Measurements from ENCODE around the gene FSIP1.

The FSIP1 gene

GRCh38 chr15:39589193-39589814 lies 193.3 kb downstream of the FSIP1 start:
- no peak for DNase-seq
- Histone ChIP-seq H3K4me2 (ENCODE audit: low read length) (no peak overlapping the region), H3K4me1 (ENCODE audit: control insufficient read depth in 1 of 2, insufficient read depth in 2 of 2, low read length in 2 of 2) (peaks cover 0 to 2% of the 10 kb centered on the region in 2 experiments), H2AFZ (ENCODE audit: insufficient read depth, low read length, poor library complexity) (no peak overlapping the region), H3K79me1 (ENCODE audit: low read length) (no peaks in the 10 kb centered on the region), H3K18ac (ENCODE audit: low read length) (peak overlapping the region; percentile 5), H2BK12ac (ENCODE audit: low read length) (no peak overlapping the region), H3K27ac (ENCODE audit: low read depth, low read length) (no peak overlapping the region), H3K36me3 (ENCODE audit: control insufficient read depth in 1 of 2, insufficient read depth in 2 of 2, low read length in 2 of 2) (peaks cover 53 to 79% of the 10 kb centered on the region in 2 experiments), H3K79me2 (ENCODE audit: control insufficient read depth, insufficient read depth, low read length, poor library complexity) (no peaks in the 10 kb centered on the region), H3K23ac (ENCODE audit: low read length) (no peak overlapping the region), H3K14ac (ENCODE audit: low read length) (no peak overlapping the region), H2BK120ac (ENCODE audit: insufficient read depth, low read length, poor library complexity) (no peak overlapping the region), H4K8ac (ENCODE audit: low read depth, low read length) (no peak overlapping the region), H3K4ac (ENCODE audit: low read depth, low read length) (no peak overlapping the region), H4K91ac (ENCODE audit: low read depth, low read length) (no peak overlapping the region), H3K9me3 (ENCODE audit: insufficient read depth, low read depth, low read length) (no peaks in the 10 kb centered on the region), H3K9ac (ENCODE audit: low read length) (peak overlapping the region; percentile 28), H3K27me3 (ENCODE audit: insufficient read depth, low read length) (no peaks in the 10 kb centered on the region), H2AK5ac (ENCODE audit: low read length) (no peak overlapping the region), H2BK5ac (ENCODE audit: low read depth, low read length, poor library complexity) (no peak overlapping the region), H3K4me3 (ENCODE audit: low read depth, low read length) (no peak overlapping the region), H4K12ac (ENCODE audit: low read depth, low read length) (no peak overlapping the region)
- WGBS (ENCODE audit: extremely low coverage, insufficient coverage, insufficient read length): no CpG with 5 or more reads among the region's 14 CpGs

- Histone ChIP-seq H3K27me3 (ENCODE audit: insufficient read depth, low read length) (no peaks in the 10 kb centered on the region), H3K23ac (ENCODE audit: low read length) (no peak overlapping the region)
Observed at GRCh38 chr15:39588531-39589192, 194.0 kb downstream of the FSIP1 start.

GRCh38 chr15:39587731-39588530 lies 194.7 kb downstream of the FSIP1 start:
- Histone ChIP-seq H3K36me3 (ENCODE audit: control insufficient read depth in 1 of 2, insufficient read depth in 2 of 2, low read length in 2 of 2) (peaks cover 49 to 74% of the 10 kb centered on the region in 2 experiments), H2BK12ac (ENCODE audit: low read length) (no peak overlapping the region), H3K4ac (ENCODE audit: low read depth, low read length) (no peak overlapping the region), H3K79me2 (ENCODE audit: control insufficient read depth, insufficient read depth, low read length, poor library complexity) (no peaks in the 10 kb centered on the region), H3K18ac (ENCODE audit: low read length) (no peak overlapping the region), H2BK5ac (ENCODE audit: low read depth, low read length, poor library complexity) (no peak overlapping the region), H3K23ac (ENCODE audit: low read length) (no peak overlapping the region), H3K9me3 (ENCODE audit: insufficient read depth, low read depth, low read length) (no peaks in the 10 kb centered on the region), H2AFZ (ENCODE audit: insufficient read depth, low read length, poor library complexity) (no peak overlapping the region), H3K79me1 (ENCODE audit: low read length) (no peaks in the 10 kb centered on the region), H3K4me2 (ENCODE audit: low read length) (no peak overlapping the region), H3K14ac (ENCODE audit: low read length) (no peak overlapping the region), H3K27me3 (ENCODE audit: insufficient read depth, low read length) (no peaks in the 10 kb centered on the region), H3K4me1 (ENCODE audit: control insufficient read depth in 1 of 2, insufficient read depth in 2 of 2, low read length in 2 of 2) (peaks cover 5 to 6% of the 10 kb centered on the region in 2 experiments), H4K8ac (ENCODE audit: low read depth, low read length) (no peak overlapping the region), H2AK5ac (ENCODE audit: low read length) (no peak overlapping the region), H4K12ac (ENCODE audit: low read depth, low read length) (no peak overlapping the region), H4K91ac (ENCODE audit: low read depth, low read length) (no peak overlapping the region), H3K9ac (ENCODE audit: low read length) (no peak overlapping the region), H3K4me3 (ENCODE audit: low read depth, low read length) (no peak overlapping the region), H2BK120ac (ENCODE audit: insufficient read depth, low read length, poor library complexity) (no peak overlapping the region), H3K27ac (ENCODE audit: low read depth, low read length) (no peak overlapping the region)
- no peak for DNase-seq
- no CpG with 5 or more reads among the region's 13 CpGs for WGBS (ENCODE audit: extremely low coverage, insufficient coverage, insufficient read length)

More at GRCh38 chr15:39588531-39589192, 194.0 kb downstream of the FSIP1 start:
- DNase-seq: no peak
- Histone ChIP-seq H3K79me1 (ENCODE audit: low read length) (no peaks in the 10 kb centered on the region), H2BK12ac (ENCODE audit: low read length) (no peak overlapping the region), H3K9ac (ENCODE audit: low read length) (no peak overlapping the region), H3K4me1 (ENCODE audit: control insufficient read depth in 1 of 2, insufficient read depth in 2 of 2, low read length in 2 of 2) (peaks cover 4 to 6% of the 10 kb centered on the region in 2 experiments), H3K79me2 (ENCODE audit: control insufficient read depth, insufficient read depth, low read length, poor library complexity) (no peaks in the 10 kb centered on the region), H4K8ac (ENCODE audit: low read depth, low read length) (no peak overlapping the region), H3K4me2 (ENCODE audit: low read length) (no peak overlapping the region), H3K4ac (ENCODE audit: low read depth, low read length) (no peak overlapping the region), H3K36me3 (ENCODE audit: control insufficient read depth in 1 of 2, insufficient read depth in 2 of 2, low read length in 2 of 2) (peaks cover 56 to 79% of the 10 kb centered on the region in 2 experiments), H2BK5ac (ENCODE audit: low read depth, low read length, poor library complexity) (no peak overlapping the region), H3K9me3 (ENCODE audit: insufficient read depth, low read depth, low read length) (no peaks in the 10 kb centered on the region), H3K27ac (ENCODE audit: low read depth, low read length) (no peak overlapping the region), H2AFZ (ENCODE audit: insufficient read depth, low read length, poor library complexity) (no peak overlapping the region), H3K4me3 (ENCODE audit: low read depth, low read length) (no peak overlapping the region), H2AK5ac (ENCODE audit: low read length) (no peak overlapping the region), H4K12ac (ENCODE audit: low read depth, low read length) (no peak overlapping the region), H2BK120ac (ENCODE audit: insufficient read depth, low read length, poor library complexity) (no peak overlapping the region), H3K14ac (ENCODE audit: low read length) (no peak overlapping the region), H3K18ac (ENCODE audit: low read length) (no peak overlapping the region), H4K91ac (ENCODE audit: low read depth, low read length) (no peak overlapping the region)
- WGBS (ENCODE audit: extremely low coverage, insufficient coverage, insufficient read length): no CpG with 5 or more reads among the region's 13 CpGs

- Histone ChIP-seq H3K9me3 (ENCODE audit: insufficient read depth, low read depth, low read length) (peaks cover 3% of the 10 kb centered on the region), H3K14ac (ENCODE audit: low read length) (no peak overlapping the region), H2BK120ac (ENCODE audit: insufficient read depth, low read length, poor library complexity) (no peak overlapping the region), H4K91ac (ENCODE audit: low read depth, low read length) (no peak overlapping the region), H3K79me2 (ENCODE audit: control insufficient read depth, insufficient read depth, low read length, poor library complexity) (peaks cover 3% of the 10 kb centered on the region), H3K27ac (ENCODE audit: low read depth, low read length) (no peak overlapping the region), H4K8ac (ENCODE audit: low read depth, low read length) (no peak overlapping the region), H3K27me3 (ENCODE audit: insufficient read depth, low read length) (no peaks in the 10 kb centered on the region), H3K18ac (ENCODE audit: low read length) (no peak overlapping the region), H3K36me3 (ENCODE audit: control insufficient read depth in 1 of 2, insufficient read depth in 2 of 2, low read length in 2 of 2) (peaks cover 49 to 74% of the 10 kb centered on the region in 2 experiments), H2BK12ac (ENCODE audit: low read length) (no peak overlapping the region), H2AFZ (ENCODE audit: insufficient read depth, low read length, poor library complexity) (no peak overlapping the region), H3K79me1 (ENCODE audit: low read length) (no peaks in the 10 kb centered on the region), H3K9ac (ENCODE audit: low read length) (no peak overlapping the region), H2AK5ac (ENCODE audit: low read length) (no peak overlapping the region), H3K23ac (ENCODE audit: low read length) (no peak overlapping the region), H4K12ac (ENCODE audit: low read depth, low read length) (no peak overlapping the region), H3K4me1 (ENCODE audit: control insufficient read depth in 1 of 2, insufficient read depth in 2 of 2, low read length in 2 of 2) (peaks cover 10 to 11% of the 10 kb centered on the region in 2 experiments), H3K4me2 (ENCODE audit: low read length) (no peak overlapping the region), H2BK5ac (ENCODE audit: low read depth, low read length, poor library complexity) (no peak overlapping the region), H3K4me3 (ENCODE audit: low read depth, low read length) (no peak overlapping the region), H3K4ac (ENCODE audit: low read depth, low read length) (no peak overlapping the region)
- no CpG with 5 or more reads among the region's 17 CpGs for WGBS (ENCODE audit: extremely low coverage, insufficient coverage, insufficient read length)
- no peak for DNase-seq
Observed at GRCh38 chr15:39587096-39587721, 195.4 kb downstream of the FSIP1 start.
